HepG2 (cell line): ENCODE measurements around the gene ST3GAL5. TPM values are rescaled to one million over a fixed set of nuclear protein-coding genes. Genes with fewer than 3 reads are reported as not detected.

ENCODE experiments used
- AKAP8 ChIP-seq: sonication (generic); formaldehyde crosslinking; IDR thresholded peaks from 2 replicates; pipeline ENCODE4 v1.5.1; 2020; ENCODE audit warnings: mild to moderate bottlenecking, missing genetic modification reagents
- HMGXB4 ChIP-seq, 2 experiments: sonication (generic) in 1 of 2; formaldehyde crosslinking in 1 of 2; IDR thresholded peaks; 2 replicates each; pipeline versions ENCODE4 v1.4.0 to v1.6.1; 2018 to 2020; ENCODE audit warnings: missing genetic modification reagents in 2 of 2, borderline replicate concordance in 1 of 2, low read depth in 1 of 2, mild to moderate bottlenecking in 1 of 2, missing biosample characterization in 1 of 2
- MEIS1 ChIP-seq: sonication (generic); formaldehyde crosslinking; IDR thresholded peaks from 2 replicates; pipeline ENCODE4 v1.9.0; 2021; ENCODE audit warnings: mild to moderate bottlenecking, missing genetic modification reagents, moderate library complexity, borderline replicate concordance
- MIXL1 ChIP-seq: IDR thresholded peaks from 2 replicates; pipeline ENCODE4 v1.6.1; 2016
- NR0B2 ChIP-seq: sonication (generic); formaldehyde crosslinking; IDR thresholded peaks from 2 replicates; pipeline ENCODE4 v1.4.0; 2020; ENCODE audit warnings: mild to moderate bottlenecking, missing genetic modification reagents
- SOX6 ChIP-seq, 2 experiments: fragments of 450-650 bp in 1 of 2; sonication (generic) in 1 of 2; formaldehyde crosslinking in 1 of 2; IDR thresholded peaks; 2 replicates each; pipeline versions ENCODE4 v1.4.0 to v1.6.1; 2017 to 2020; ENCODE audit warnings: antibody characterized with exemption in 1 of 2, mild to moderate bottlenecking in 1 of 2, missing genetic modification reagents in 1 of 2
- STAG1 ChIP-seq: sonication (generic); formaldehyde crosslinking; IDR thresholded peaks from 2 replicates; pipeline ENCODE4 v1.4.0; 2020; ENCODE audit warnings: missing genetic modification reagents
- TEF ChIP-seq: sonication (generic); formaldehyde crosslinking; IDR thresholded peaks from 2 replicates; pipeline ENCODE4 v1.5.0; 2020; ENCODE audit warnings: missing genetic modification reagents
- ZBTB40 ChIP-seq, 2 experiments: fragments of 450-650 bp in 1 of 2; sonication (generic) in 1 of 2; formaldehyde crosslinking in 1 of 2; IDR thresholded peaks; 2 replicates each; pipeline versions ENCODE4 v1.6.1 to v1.8.0; 2016 to 2022; ENCODE audit warnings: antibody characterized with exemption in 1 of 2, mild to moderate bottlenecking in 1 of 2, missing genetic modification reagents in 1 of 2
- ZFP82 ChIP-seq: sonication (generic); formaldehyde crosslinking; IDR thresholded peaks from 2 replicates; pipeline ENCODE4 v1.5.1; 2020; ENCODE audit warnings: mild to moderate bottlenecking, missing genetic modification reagents, borderline replicate concordance
- ZNF605 ChIP-seq: sonication (generic); formaldehyde crosslinking; IDR thresholded peaks from 2 replicates; pipeline ENCODE4 v1.8.0; 2022; ENCODE audit warnings: mild to moderate bottlenecking, missing genetic modification reagents
- ZNF891 ChIP-seq: sonication (generic); formaldehyde crosslinking; IDR thresholded peaks from 2 replicates; pipeline ENCODE4 v1.5.0; 2020; ENCODE audit warnings: mild to moderate bottlenecking, missing genetic modification reagents
- polyA plus RNA-seq, 8 experiments: library from polyadenylated mRNA; depleted of rRNA in 3 of 8; stranded (reverse) in 7 of 8; unstranded in 1 of 8; fragments of >200 nt; fragmentation: Illumina TruSeq in 4 of 8; extraction: Trizol in 4 of 8; gene quantifications; 2 replicates each; pipeline versions ENCODE4 v1.2.1 to v1.2.3, GENCODE V29; 2011 to 2016; ENCODE audit warnings: low read depth in 4 of 8, missing spikeins in 1 of 8, mixed read lengths in 1 of 8; ENCODE audit not compliant: insufficient read depth in 1 of 8
- total RNA-seq, 5 experiments: library from RNA; depleted of rRNA; stranded (reverse); fragments of >200 nt; fragmentation: Illumina TruSeq; extraction: Trizol; gene quantifications; 2 replicates each; pipeline ENCODE4 v1.2.3, GENCODE V29; 2016; ENCODE audit warnings: low read depth in 1 of 5

The ST3GAL5 gene
- total and polyA plus RNA-seq, 2 of the 13 experiments (the other 11 are each of a cell fraction or from before 2014, with no cell fraction given): 1.3 to 2.0 TPM

- no peak for TF ChIP-seq ZBTB40 (IDR thresholded peaks at IDR 0.05)
- TF ChIP-seq ZBTB40 (CRISPR knock-in tag; IDR thresholded peaks at IDR 0.05): no peak
- TF ChIP-seq ZFP82 (CRISPR knock-in tag): peak; percentile 59; the same call in 1 of the 2 replicates
- TF ChIP-seq AKAP8 (CRISPR knock-in tag): no peak
- peak; percentile 50; the same call in 1 of the 2 replicates for TF ChIP-seq ZNF891 (CRISPR knock-in tag)
- TF ChIP-seq HMGXB4 (CRISPR knock-in tag; IDR thresholded peaks at IDR 0.05; ENCODE audit: borderline replicate concordance in 1 of 2, low read depth in 1 of 2): peak; percentile 97 to 99
- no peak for TF ChIP-seq MIXL1 (CRISPR knock-in tag)
- no peak for TF ChIP-seq SOX6 (IDR thresholded peaks at IDR 0.05)
- no peak for TF ChIP-seq SOX6 (CRISPR knock-in tag; IDR thresholded peaks at IDR 0.05)
- TF ChIP-seq STAG1 (CRISPR knock-in tag): peak; percentile 37
- 0 out of 2 replicates have a peak, but pooled peaks have one; percentile 17 for TF ChIP-seq NR0B2
- TF ChIP-seq MEIS1 (CRISPR knock-in tag): no peak
- 0 out of 2 replicates have a peak, but pooled peaks have one; percentile 44 for TF ChIP-seq ZNF605
- TF ChIP-seq TEF (CRISPR knock-in tag): 0 out of 2 replicates have a peak, but pooled peaks have one; percentile 66
Observed at GRCh38 chr2:85888684-85889626, at the start of gene ST3GAL5 (continued).
